HEK293 (cell line): Measurements from ENCODE around the gene THBS1.

Experiments
- CTCF ChIA-PET: fragments of 350-600 bp; formaldehyde crosslinking; extraction: SDS; loops from one replicate; lab custom pipeline; 2021; ENCODE audit warnings: antibody characterized with exemption; lab: Yijun Ruan, JAX
- POLR2A ChIA-PET: fragments of 300-600 bp; formaldehyde crosslinking; extraction: SDS; loops from one replicate; lab custom pipeline; 2020; ENCODE audit warnings: antibody characterized with exemption, inconsistent platforms; lab: Yijun Ruan, JAX
- H3K27ac ChIP-seq: fragments of 200-500 bp; sonication (Bioruptor generic); 2 replicates; pipeline ENCODE4 v1.5.1; 2014; ENCODE audit warnings: low read depth, low read length, control low read depth, inconsistent platforms; ENCODE audit errors: extremely low read depth
- H3K36me3 ChIP-seq, 2 experiments: fragments of 200-500 bp in 1 of 2; sonication (Bioruptor generic) in 1 of 2; 1 replicate in 1 of 2; 2 replicates in 1 of 2; pipeline ENCODE4 v1.5.1; 2014 to 2017; ENCODE audit warnings: inconsistent platforms in 2 of 2, low read length in 2 of 2; ENCODE audit not compliant: control insufficient read depth in 2 of 2, insufficient read depth in 1 of 2
- H3K4me1 ChIP-seq: fragments of 200-500 bp; sonication (Bioruptor generic); 2 replicates; pipeline ENCODE4 v1.5.1; 2014; ENCODE audit warnings: mild to moderate bottlenecking, low read length, inconsistent platforms; ENCODE audit not compliant: control insufficient read depth, insufficient read depth
- H3K4me3 ChIP-seq: 2 replicates; pipeline ENCODE4 v1.5.1; 2011; ENCODE audit warnings: low read depth, mild to moderate bottlenecking, control low read depth, low read length, moderate library complexity
- H3K9me3 ChIP-seq: fragments of 200-500 bp; sonication (Bioruptor generic); 2 replicates; pipeline ENCODE4 v1.5.1; 2014; ENCODE audit warnings: low read depth, low read length, inconsistent platforms; ENCODE audit not compliant: control insufficient read depth, insufficient read depth
- REST ChIP-seq: fragments of 450-650 bp; formaldehyde crosslinking; IDR thresholded peaks from 2 replicates; pipeline ENCODE4 v1.5.1; 2016; ENCODE audit warnings: missing biosample characterization, missing genetic modification characterization
- ZBTB17 ChIP-seq: fragments of 450-650 bp; formaldehyde crosslinking; IDR thresholded peaks from 2 replicates; pipeline ENCODE4 v1.5.1; 2016; ENCODE audit warnings: missing biosample characterization, missing genetic modification characterization
- ZFP69B ChIP-seq: fragments of 450-650 bp; formaldehyde crosslinking; IDR thresholded peaks from 2 replicates; pipeline ENCODE4 v1.5.1; 2016; ENCODE audit warnings: missing biosample characterization, missing genetic modification characterization
- ZNF114 ChIP-seq: fragments of 450-650 bp; formaldehyde crosslinking; IDR thresholded peaks from 2 replicates; pipeline ENCODE4 v1.5.0; 2017; ENCODE audit warnings: missing biosample characterization, missing genetic modification characterization
- ZNF146 ChIP-seq: fragments of 450-650 bp; formaldehyde crosslinking; IDR thresholded peaks from 2 replicates; pipeline ENCODE4 v1.5.1; 2016; ENCODE audit warnings: missing biosample characterization, missing genetic modification characterization
- ZNF155 ChIP-seq: fragments of 450-650 bp; formaldehyde crosslinking; IDR thresholded peaks from 2 replicates; pipeline ENCODE4 v1.5.1; 2016; ENCODE audit warnings: missing biosample characterization, missing genetic modification characterization
- ZNF16 ChIP-seq: fragments of 450-650 bp; formaldehyde crosslinking; IDR thresholded peaks from 2 replicates; pipeline ENCODE4 v1.5.1; 2016; ENCODE audit warnings: low read depth, missing biosample characterization, missing genetic modification characterization
- ZNF239 ChIP-seq: fragments of 450-650 bp; formaldehyde crosslinking; IDR thresholded peaks from 2 replicates; pipeline ENCODE4 v1.5.1; 2016; ENCODE audit warnings: missing biosample characterization, missing genetic modification characterization
- ZNF335 ChIP-seq: fragments of 450-650 bp; formaldehyde crosslinking; conservative IDR thresholded peaks from 2 replicates; pipeline ENCODE4 v1.5.1; 2016; ENCODE audit warnings: missing biosample characterization, missing genetic modification characterization
- ZNF423 ChIP-seq: fragments of 450-650 bp; formaldehyde crosslinking; IDR thresholded peaks from 2 replicates; pipeline ENCODE4 v1.5.1; 2016; ENCODE audit warnings: missing biosample characterization, missing genetic modification characterization
- ZNF426 ChIP-seq: fragments of 450-650 bp; formaldehyde crosslinking; IDR thresholded peaks from 2 replicates; pipeline ENCODE4 v1.5.1; 2017; ENCODE audit warnings: missing biosample characterization, missing genetic modification characterization, mild to moderate bottlenecking, inconsistent platforms, moderate library complexity
- ZNF660 ChIP-seq: fragments of 450-650 bp; IDR thresholded peaks from 2 replicates; pipeline ENCODE4 v1.5.1; 2018; ENCODE audit warnings: missing biosample characterization, mild to moderate bottlenecking, missing genetic modification characterization
- ZSCAN16 ChIP-seq: fragments of 450-650 bp; formaldehyde crosslinking; IDR thresholded peaks from 2 replicates; pipeline ENCODE4 v1.5.1; 2016; ENCODE audit warnings: missing biosample characterization, missing genetic modification characterization
- TF ChIP-seq, protein P1 (sequence below): fragments of 450-650 bp; formaldehyde crosslinking; IDR thresholded peaks from 2 replicates; pipeline ENCODE4 v1.5.1; 2016; ENCODE audit warnings: missing biosample characterization, missing genetic modification characterization
- TF ChIP-seq, protein P2 (sequence below): fragments of 450-650 bp; formaldehyde crosslinking; IDR thresholded peaks from 2 replicates; pipeline ENCODE4 v1.5.1; 2016; ENCODE audit warnings: missing biosample characterization, missing genetic modification characterization, low read depth
- TF ChIP-seq, protein P3 (sequence below): fragments of 450-650 bp; formaldehyde crosslinking; IDR thresholded peaks from 2 replicates; pipeline ENCODE4 v1.5.1; 2017; ENCODE audit warnings: missing biosample characterization, missing genetic modification characterization
- TF ChIP-seq, protein P4 (sequence below): fragments of 450-650 bp; formaldehyde crosslinking; IDR thresholded peaks from 2 replicates; pipeline ENCODE4 v1.5.1; 2016; ENCODE audit warnings: missing biosample characterization, missing genetic modification characterization

Gene THBS1

DNA sequence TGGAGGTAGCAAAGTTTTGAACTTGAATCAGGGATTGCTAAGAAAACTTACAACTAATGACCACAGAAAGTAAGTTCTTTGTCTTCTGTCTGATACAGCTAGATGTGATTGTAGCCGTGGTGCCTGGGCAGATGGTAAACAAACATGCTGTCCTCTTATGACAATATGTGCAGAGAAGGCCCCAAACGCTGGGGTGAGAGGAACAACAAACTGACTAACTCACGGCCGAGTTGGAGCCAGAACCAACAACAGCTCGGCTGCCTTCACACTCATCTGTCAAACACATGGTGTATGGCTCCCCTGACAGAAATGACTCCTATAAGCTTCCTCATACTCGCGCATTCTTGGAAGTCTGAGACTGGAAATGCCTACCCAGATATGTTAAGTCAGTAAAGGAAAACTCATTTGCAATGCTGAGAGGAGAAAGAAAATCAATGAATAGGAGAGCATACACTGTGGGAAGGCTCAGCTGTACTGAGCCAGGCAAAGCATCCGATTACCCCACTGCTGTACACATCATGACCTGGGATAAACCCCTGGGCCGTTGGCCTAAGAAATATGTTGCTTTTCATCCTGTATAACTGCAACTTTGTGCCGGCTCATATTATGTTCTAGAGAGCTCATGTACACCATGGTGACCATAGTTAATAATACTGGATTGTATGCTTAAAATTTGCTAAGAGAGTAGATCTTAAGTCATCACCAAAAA lies 5.7 kb downstream of the THBS1 start (continued):
- TF ChIP-seq, protein P1, sequence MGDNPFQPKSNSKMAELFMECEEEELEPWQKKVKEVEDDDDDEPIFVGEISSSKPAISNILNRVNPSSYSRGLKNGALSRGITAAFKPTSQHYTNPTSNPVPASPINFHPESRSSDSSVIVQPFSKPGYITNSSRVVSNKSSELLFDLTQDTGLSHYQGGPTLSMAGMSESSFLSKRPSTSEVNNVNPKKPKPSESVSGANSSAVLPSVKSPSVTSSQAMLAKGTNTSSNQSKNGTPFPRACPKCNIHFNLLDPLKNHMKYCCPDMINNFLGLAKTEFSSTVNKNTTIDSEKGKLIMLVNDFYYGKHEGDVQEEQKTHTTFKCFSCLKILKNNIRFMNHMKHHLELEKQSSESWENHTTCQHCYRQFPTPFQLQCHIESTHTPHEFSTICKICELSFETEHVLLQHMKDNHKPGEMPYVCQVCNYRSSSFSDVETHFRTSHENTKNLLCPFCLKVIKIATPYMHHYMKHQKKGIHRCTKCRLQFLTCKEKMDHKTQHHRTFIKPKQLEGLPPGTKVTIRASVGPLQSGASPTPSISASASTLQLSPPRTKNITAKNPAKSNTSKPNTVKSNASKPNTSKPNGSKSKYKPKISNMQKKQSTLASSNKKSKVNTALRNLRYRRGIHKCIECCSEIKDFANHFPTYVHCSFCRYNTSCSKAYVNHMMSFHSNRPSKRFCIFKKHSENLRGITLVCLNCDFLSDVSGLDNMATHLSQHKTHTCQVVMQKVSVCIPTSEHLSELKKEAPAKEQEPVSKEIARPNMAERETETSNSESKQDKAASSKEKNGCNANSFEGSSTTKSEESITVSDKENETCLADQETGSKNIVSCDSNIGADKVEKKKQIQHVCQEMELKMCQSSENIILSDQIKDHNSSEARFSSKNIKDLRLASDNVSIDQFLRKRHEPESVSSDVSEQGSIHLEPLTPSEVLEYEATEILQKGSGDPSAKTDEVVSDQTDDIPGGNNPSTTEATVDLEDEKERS (tag by site-specific recombination): no peak
- TF ChIP-seq, protein P2, sequence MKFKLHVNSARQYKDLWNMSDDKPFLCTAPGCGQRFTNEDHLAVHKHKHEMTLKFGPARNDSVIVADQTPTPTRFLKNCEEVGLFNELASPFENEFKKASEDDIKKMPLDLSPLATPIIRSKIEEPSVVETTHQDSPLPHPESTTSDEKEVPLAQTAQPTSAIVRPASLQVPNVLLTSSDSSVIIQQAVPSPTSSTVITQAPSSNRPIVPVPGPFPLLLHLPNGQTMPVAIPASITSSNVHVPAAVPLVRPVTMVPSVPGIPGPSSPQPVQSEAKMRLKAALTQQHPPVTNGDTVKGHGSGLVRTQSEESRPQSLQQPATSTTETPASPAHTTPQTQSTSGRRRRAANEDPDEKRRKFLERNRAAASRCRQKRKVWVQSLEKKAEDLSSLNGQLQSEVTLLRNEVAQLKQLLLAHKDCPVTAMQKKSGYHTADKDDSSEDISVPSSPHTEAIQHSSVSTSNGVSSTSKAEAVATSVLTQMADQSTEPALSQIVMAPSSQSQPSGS (tag by site-specific recombination): no peak
- TF ChIP-seq ZNF155 (no peak), ZFP69B (no peak)

DNA sequence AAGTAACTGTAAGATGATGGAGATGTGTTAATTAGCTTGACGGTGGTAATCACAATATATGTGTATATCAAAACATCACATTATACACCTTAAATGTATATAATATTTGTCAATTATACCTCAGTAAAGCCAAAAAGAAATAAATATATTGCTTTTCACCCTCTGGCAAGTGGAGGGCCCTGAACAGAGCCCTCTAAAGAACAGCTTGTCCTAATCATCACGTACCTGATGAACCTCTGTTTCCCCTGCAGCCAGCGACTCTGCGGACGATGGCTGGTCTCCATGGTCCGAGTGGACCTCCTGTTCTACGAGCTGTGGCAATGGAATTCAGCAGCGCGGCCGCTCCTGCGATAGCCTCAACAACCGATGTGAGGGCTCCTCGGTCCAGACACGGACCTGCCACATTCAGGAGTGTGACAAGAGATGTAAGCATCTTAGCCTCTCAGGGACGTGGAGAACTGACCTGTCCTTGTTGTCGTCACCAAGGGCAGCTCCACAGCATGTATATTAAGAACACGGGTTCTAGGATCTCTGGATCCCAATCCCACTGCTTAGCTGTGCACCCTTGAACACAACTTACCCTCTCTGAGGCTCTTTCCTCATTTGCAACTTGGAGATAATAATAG lies 6.3 kb downstream of the THBS1 start:
- ChIA-PET CTCF (interaction anchor here (0.6 to 0.9 kb wide), 3 partner anchors 92 to 873 kb away, joined by 3 read pairs; no protein-coding TSS in a partner anchor), POLR2A (no interaction called here)
- no peaks in the 10 kb centered on the region for H3K4me1 ChIP-seq
- H3K36me3 ChIP-seq: peaks cover 0 to 19% of the 10 kb centered on the region in 2 experiments; a peak in 1 of 3 replicates
- TF ChIP-seq ZNF426 (tag by site-specific recombination) (no peak), ZNF114 (tag by site-specific recombination) (no peak), ZNF16 (tag by site-specific recombination) (no peak), ZNF335 (tag by site-specific recombination) (no peak), ZNF239 (no peak), ZSCAN16 (tag by site-specific recombination) (no peak), ZBTB17 (tag by site-specific recombination) (no peak), REST (tag by site-specific recombination) (no peak), ZNF660 (no peak), ZNF146 (tag by site-specific recombination) (no peak), ZNF423 (tag by site-specific recombination) (no peak)
- TF ChIP-seq, protein P3, sequence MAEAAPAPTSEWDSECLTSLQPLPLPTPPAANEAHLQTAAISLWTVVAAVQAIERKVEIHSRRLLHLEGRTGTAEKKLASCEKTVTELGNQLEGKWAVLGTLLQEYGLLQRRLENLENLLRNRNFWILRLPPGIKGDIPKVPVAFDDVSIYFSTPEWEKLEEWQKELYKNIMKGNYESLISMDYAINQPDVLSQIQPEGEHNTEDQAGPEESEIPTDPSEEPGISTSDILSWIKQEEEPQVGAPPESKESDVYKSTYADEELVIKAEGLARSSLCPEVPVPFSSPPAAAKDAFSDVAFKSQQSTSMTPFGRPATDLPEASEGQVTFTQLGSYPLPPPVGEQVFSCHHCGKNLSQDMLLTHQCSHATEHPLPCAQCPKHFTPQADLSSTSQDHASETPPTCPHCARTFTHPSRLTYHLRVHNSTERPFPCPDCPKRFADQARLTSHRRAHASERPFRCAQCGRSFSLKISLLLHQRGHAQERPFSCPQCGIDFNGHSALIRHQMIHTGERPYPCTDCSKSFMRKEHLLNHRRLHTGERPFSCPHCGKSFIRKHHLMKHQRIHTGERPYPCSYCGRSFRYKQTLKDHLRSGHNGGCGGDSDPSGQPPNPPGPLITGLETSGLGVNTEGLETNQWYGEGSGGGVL (tag by site-specific recombination): no peak
- TF ChIP-seq, protein P4, sequence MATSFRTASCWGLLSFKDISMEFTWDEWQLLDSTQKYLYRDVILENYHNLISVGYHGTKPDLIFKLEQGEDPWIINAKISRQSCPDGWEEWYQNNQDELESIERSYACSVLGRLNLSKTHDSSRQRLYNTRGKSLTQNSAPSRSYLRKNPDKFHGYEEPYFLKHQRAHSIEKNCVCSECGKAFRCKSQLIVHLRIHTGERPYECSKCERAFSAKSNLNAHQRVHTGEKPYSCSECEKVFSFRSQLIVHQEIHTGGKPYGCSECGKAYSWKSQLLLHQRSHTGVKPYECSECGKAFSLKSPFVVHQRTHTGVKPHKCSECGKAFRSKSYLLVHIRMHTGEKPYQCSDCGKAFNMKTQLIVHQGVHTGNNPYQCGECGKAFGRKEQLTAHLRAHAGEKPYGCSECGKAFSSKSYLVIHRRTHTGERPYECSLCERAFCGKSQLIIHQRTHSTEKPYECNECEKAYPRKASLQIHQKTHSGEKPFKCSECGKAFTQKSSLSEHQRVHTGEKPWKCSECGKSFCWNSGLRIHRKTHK (tag by site-specific recombination): no peak
- H3K27ac ChIP-seq: no peak overlapping the region
- H3K4me3 ChIP-seq: no peak overlapping the region
- no peaks in the 10 kb centered on the region for H3K9me3 ChIP-seq
